GM21825 (cell line): Measurements from ENCODE around the gene ZBTB46.
A peak's percentile ranks its signal among the peaks of the same experiment; 100 is the strongest.
"Not testable (repeated sequence)": the region's sequence is repeated elsewhere in the genome, so short reads cannot be mapped to it uniquely, and the experiment has no call there.

Source experiments
- ATAC-seq: cut with Tn5 transposase; IDR thresholded peaks from one replicate; pipeline ENCODE4 v1.9.1; 2021; ENCODE audit warnings: mild to moderate bottlenecking, moderate library complexity; ENCODE audit not compliant: unreplicated experiment

ZBTB46 gene

GRCh38 chr20:63830841-63831588, at the start of gene ZBTB46:
Gene ZBTB46 (minus strand): TSS chr20:63831264. CDS start chr20:63790757, 40,507 bp downstream.
- no peak for ATAC-seq

- no peak for ATAC-seq
Observed at GRCh38 chr20:63878899-63879663, 48.0 kb upstream of the ZBTB46 start.

- no peak for ATAC-seq
Observed at GRCh38 chr20:63877755-63878470, 46.8 kb upstream of the ZBTB46 start.

- ATAC-seq, result no peak
Observed at GRCh38 chr20:63876489-63877036, 45.5 kb upstream of the ZBTB46 start.

GRCh38 chr20:63874241-63874640, 43.2 kb upstream of the ZBTB46 start:
- ATAC-seq, result not testable (repeated sequence)

- ATAC-seq, result no peak
Observed at GRCh38 chr20:63873477-63873971, 42.5 kb upstream of the ZBTB46 start.

GRCh38 chr20:63868264-63868663, 37.2 kb upstream of the ZBTB46 start:
- no peak for ATAC-seq

- not testable (repeated sequence) for ATAC-seq
Observed at GRCh38 chr20:63867042-63867441, 36.0 kb upstream of the ZBTB46 start.

GRCh38 chr20:63864978-63865640, 34.0 kb upstream of the ZBTB46 start, which contains the start of gene TPD52L2:
Gene TPD52L2 (plus strand): TSS chr20:63865270. CDS start chr20:63865366, 96 bp downstream.
- peak; percentile 57 for ATAC-seq

GRCh38 chr20:63864545-63864977, 33.5 kb upstream of the ZBTB46 start:
- ATAC-seq, result no peak

GRCh38 chr20:63863798-63864544, 32.9 kb upstream of the ZBTB46 start:
- peak; percentile 58 for ATAC-seq

GRCh38 chr20:63863021-63863797, 32.1 kb upstream of the ZBTB46 start:
- no peak for ATAC-seq

GRCh38 chr20:63861981-63862901, 31.2 kb upstream of the ZBTB46 start:
- ATAC-seq, result no peak

GRCh38 chr20:63861365-63861934, 30.4 kb upstream of the ZBTB46 start, which contains the start of gene ABHD16B:
Gene ABHD16B (plus strand): TSS chr20:63861498. CDS start chr20:63861541, 43 bp downstream.
- no peak for ATAC-seq

- ATAC-seq, result no peak
Observed at GRCh38 chr20:63860325-63861051, 29.4 kb upstream of the ZBTB46 start.

- ATAC-seq, result no peak
Observed at GRCh38 chr20:63859166-63859699, 28.2 kb upstream of the ZBTB46 start.
